Measurements from ENCODE around the gene KRTAP16-1. TPM values are rescaled to one million over a fixed set of nuclear protein-coding genes. Genes with fewer than 3 reads are reported as not detected.

Gene KRTAP16-1
- total and polyA plus RNA-seq, 2 of the 4 experiments (the other 2 are of a cell fraction) = not detected

DNA sequence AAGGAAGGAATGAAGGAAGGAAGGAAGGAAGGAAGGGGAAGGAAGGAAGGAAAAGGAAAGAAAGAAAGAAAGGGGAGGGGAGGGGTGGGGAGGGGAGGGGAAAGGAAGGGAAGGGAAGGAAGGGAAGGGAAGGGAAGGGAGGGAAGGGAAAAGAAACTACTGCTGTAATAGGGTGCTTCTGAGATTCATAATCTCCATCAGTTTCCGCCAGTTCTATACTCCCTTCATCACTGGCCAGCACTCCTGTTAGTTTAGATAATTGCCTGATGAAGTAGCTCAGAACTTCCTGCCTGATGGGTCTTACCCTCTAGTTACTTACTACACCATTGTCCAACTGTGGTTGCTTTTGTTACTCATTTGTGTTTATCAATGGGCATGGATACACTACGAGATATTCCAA, 45.9 kb downstream of the KRTAP16-1 start:
- Histone ChIP-seq H3K4me2 (ENCODE audit: low read depth, low read length) (no peak overlapping the region), H4K8ac (ENCODE audit: low read depth in 2 of 2, low read length in 2 of 2) (no peak overlapping the region), H2AFZ (replicated peaks; ENCODE audit: low read length, poor library complexity) (no peak overlapping the region), H3K23ac (ENCODE audit: low read depth, low read length) (no peak overlapping the region), H3K4me3 (ENCODE audit: insufficient read depth, low read depth, low read length) (no peak overlapping the region), H3K27ac (ENCODE audit: insufficient read depth, low read length) (no peak overlapping the region), H3K14ac (replicated peaks; ENCODE audit: low read depth, low read length) (no peak overlapping the region), H2AK5ac (ENCODE audit: low read depth, low read length) (no peak overlapping the region), H2AK9ac (replicated peaks; ENCODE audit: low read depth, low read length, poor library complexity) (no peak overlapping the region), H3K27me3 (ENCODE audit: control insufficient read depth, insufficient read depth, low read length) (peaks cover 9% of the 10 kb centered on the region), H4K20me1 (ENCODE audit: insufficient read depth, low read length) (no peaks in the 10 kb centered on the region), H2BK20ac (ENCODE audit: low read depth, low read length) (no peak overlapping the region), H3K18ac (ENCODE audit: low read depth, low read length) (no peak overlapping the region), H3K9me1 (ENCODE audit: insufficient read depth, low read length) (no peaks in the 10 kb centered on the region), H2BK120ac (ENCODE audit: low read depth, low read length) (no peak overlapping the region), H3K9ac (ENCODE audit: low read depth, low read length) (no peak overlapping the region), H3K9me3 (ENCODE audit: control insufficient read depth, insufficient read depth, low read length) (no peaks in the 10 kb centered on the region), H2BK5ac (ENCODE audit: low read depth, low read length, poor library complexity, severe bottlenecking) (no peak overlapping the region), H2BK15ac (ENCODE audit: low read depth, low read length) (no peak overlapping the region), H3K4me1 (ENCODE audit: control insufficient read depth, insufficient read depth, low read length) (no peaks in the 10 kb centered on the region), H3K79me1 (ENCODE audit: low read depth in 1 of 2, low read length in 2 of 2) (no peaks in the 10 kb centered on the region), H3K4ac (ENCODE audit: low read depth, low read length) (no peak overlapping the region), H4K91ac (ENCODE audit: insufficient read depth, low read depth, low read length) (no peak overlapping the region), H3K56ac (ENCODE audit: extremely low read depth, insufficient read depth, low read length) (no peak overlapping the region), H4K5ac (ENCODE audit: low read depth, low read length) (no peak overlapping the region), H3K36me3 (ENCODE audit: control insufficient read depth, insufficient read depth, low read length) (no peaks in the 10 kb centered on the region)
- in situ Hi-C loops (cut with MboI; ENCODE audit: low sequenced_read_pairs) = no loop called here
- ChIA-PET CTCF (no interaction called here), POLR2A (ENCODE audit: unreplicated experiment) (no interaction called here)
- dilution Hi-C loops (cut with HindIII; ENCODE audit: low sequenced_read_pairs, unreplicated experiment) = no loop called here
- ATAC-seq (ENCODE audit: low read depth) (no peak), DNase-seq (no peak)
- BruUV-seq (replicated peaks) = no TSS peak
- TF ChIP-seq MAZ (IDR thresholded peaks at IDR 0.05; ENCODE audit: borderline replicate concordance, low read depth, low read length) (no peak), POLR2A (IDR thresholded peaks at IDR 0.05; ENCODE audit: low read depth, low read length) (no peak), MAFK (IDR thresholded peaks at IDR 0.05; ENCODE audit: low read depth, low read length) (no peak), RFX5 (IDR thresholded peaks at IDR 0.05; ENCODE audit: low read depth, low read length) (no peak), MXI1 (IDR thresholded peaks at IDR 0.05; ENCODE audit: borderline replicate concordance, low read depth, low read length) (no peak), BHLHE40 (IDR thresholded peaks at IDR 0.05; ENCODE audit: low read depth, low read length) (no peak), SMC3 (IDR thresholded peaks at IDR 0.05; ENCODE audit: low read depth, low read length) (no peak), CHD1 (IDR thresholded peaks at IDR 0.05; ENCODE audit: low read depth, low read length) (no peak), RCOR1 (IDR thresholded peaks at IDR 0.05; ENCODE audit: insufficient replicate concordance, low read length) (no peak), NFE2L2 (IDR thresholded peaks at IDR 0.05; ENCODE audit: low read depth, low read length) (no peak), RAD21 (IDR thresholded peaks at IDR 0.05; ENCODE audit: low read length) (no peak)
- TF ChIP-seq, protein P1, sequence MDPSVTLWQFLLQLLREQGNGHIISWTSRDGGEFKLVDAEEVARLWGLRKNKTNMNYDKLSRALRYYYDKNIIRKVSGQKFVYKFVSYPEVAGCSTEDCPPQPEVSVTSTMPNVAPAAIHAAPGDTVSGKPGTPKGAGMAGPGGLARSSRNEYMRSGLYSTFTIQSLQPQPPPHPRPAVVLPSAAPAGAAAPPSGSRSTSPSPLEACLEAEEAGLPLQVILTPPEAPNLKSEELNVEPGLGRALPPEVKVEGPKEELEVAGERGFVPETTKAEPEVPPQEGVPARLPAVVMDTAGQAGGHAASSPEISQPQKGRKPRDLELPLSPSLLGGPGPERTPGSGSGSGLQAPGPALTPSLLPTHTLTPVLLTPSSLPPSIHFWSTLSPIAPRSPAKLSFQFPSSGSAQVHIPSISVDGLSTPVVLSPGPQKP (IDR thresholded peaks at IDR 0.05; ENCODE audit: borderline replicate concordance, low read depth, low read length) = no peak
- intact Hi-C loops (cut with micrococcal nuclease) = no loop called here
- WGBS, 2 experiments (ENCODE audit: extremely low coverage in 2 of 2, insufficient read length in 1 of 2) = no CpG with 5 or more reads among the region's 2 CpGs

All from IMR-90 (cell line).